Adipose tissue (tissue), 3 donors: ENCODE measurements around the gene SHISA4. TPM values are rescaled to one million over a fixed set of nuclear protein-coding genes. Genes with fewer than 3 reads are reported as not detected.
"Not testable (repeated sequence)": the region's sequence is repeated elsewhere in the genome, so short reads cannot be mapped to it uniquely, and the experiment has no call there.

Experiments
- H3K27ac ChIP-seq: one replicate; pipeline ENCODE4 v1.5.1; 2013; ENCODE audit warnings: low read depth, low read length
- WGBS, 3 donors: extraction: QIAGEN DNeasy Blood & Tissue Kit; methylation state at CpG; one replicate each; pipeline ENCODE4 v1.1.7; 2013; 5-methylcytosine and 5-hydroxymethylcytosine counted together
- polyA plus RNA-seq, 3 donors: library from polyadenylated mRNA; stranded (reverse); fragments of 200-250 nt; gene quantifications; one replicate each; pipeline ENCODE4 v1.2.3, GENCODE V29; 2013
- donor health status: healthy with polysubstance abuse.
- donor health status: Bipolar disorder and iron deficiency.
- donor health status: healthy.

The SHISA4 gene, protein sequence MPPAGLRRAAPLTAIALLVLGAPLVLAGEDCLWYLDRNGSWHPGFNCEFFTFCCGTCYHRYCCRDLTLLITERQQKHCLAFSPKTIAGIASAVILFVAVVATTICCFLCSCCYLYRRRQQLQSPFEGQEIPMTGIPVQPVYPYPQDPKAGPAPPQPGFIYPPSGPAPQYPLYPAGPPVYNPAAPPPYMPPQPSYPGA
- polyA plus RNA-seq, result 10 to 100 TPM in 2 of 3 donors, 1 to 10 TPM in 1; 7.3 to 20.9 (median 11.0) TPM

DNA sequence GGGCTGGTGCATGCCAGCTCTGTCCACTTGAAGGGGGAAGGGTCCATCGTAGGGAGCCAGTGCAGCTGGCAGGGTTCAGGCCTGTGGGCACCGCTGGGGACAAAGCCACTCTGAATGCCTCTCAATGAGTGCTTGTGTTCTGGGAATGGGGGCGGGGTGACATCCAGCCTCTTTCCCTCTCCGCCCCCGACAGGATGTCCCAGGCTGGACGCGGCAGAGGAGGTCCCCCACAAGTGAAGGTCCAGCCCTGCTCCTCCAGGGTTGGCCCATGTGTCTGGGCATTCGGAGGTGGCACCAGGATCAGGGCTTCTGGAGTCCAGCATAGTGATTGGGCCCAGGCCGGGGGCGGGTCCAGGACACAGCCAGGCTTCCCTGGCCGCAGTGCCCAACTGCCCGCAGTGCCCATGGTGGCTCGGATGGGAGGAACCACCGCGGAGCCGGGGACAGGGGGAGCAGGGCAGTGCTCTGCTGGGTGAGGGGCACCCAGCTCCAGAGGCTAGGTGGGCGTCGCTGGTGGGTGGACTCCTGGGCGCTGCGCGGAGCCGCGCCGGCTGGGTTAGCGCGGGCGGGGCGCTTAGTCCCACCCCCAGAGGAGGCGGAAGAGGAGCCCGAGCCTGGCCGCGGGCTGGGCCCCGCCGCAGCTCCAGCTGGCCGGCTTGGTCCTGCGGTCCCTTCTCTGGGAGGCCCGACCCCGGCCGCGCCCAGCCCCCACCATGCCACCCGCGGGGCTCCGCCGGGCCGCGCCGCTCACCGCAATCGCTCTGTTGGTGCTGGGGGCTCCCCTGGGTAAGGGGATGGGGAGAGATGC, at the start of gene SHISA4:
Gene SHISA4, plus strand, starts transcription at position 617 of the 808 bp plus-strand sequence. Its CDS starts 97 bp downstream, at position 714.
- no peak within 1 kb of the TSS for H3K27ac ChIP-seq
- 1 to 8% (median 4%) methylated on average over 33 to 49 of the region's 49 CpGs for WGBS, 3 donors

DNA sequence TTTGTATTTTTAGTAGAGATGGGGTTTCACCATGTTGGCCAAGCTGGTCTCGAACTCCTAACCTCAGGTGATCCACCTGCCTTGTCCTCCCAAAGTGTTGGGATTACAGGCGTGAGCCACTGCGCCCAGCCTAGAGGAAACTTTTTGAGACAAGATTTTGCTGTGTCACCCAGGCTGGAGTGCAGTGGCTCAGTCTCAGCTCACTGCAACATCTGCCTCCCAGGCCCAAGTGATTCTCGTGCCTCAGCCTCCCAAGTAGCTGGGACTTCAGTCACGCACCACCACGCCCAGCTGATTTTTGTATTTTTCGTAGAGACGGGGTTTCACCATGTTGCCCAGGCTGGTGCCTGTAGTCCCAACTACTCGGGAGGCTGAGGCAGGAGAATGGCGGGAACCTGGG, 49.6 kb upstream of the SHISA4 start:
- H3K27ac ChIP-seq, result not testable (repeated sequence)
- WGBS, 3 donors, result 95 to 99% (median 97%) methylated on average over 10 of the region's 10 CpGs

DNA sequence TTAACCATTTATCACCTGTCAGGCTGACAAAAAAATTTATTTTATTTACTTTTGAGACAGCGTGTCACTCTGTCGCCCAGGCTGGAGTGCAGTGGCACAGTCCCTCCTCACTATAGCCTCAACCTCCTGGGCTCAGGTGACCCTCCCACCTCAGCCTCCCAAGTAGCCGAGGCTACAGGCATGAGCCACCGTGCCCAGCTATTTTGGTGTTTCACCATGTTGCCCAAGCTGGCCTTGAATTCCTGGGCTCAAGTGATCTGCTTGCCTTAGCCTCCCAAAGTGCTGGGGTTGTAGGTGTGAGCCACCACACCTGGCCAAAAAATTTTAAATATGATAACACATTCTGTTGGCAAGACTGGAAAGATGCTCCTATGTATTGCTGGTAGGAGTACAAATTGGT, 48.6 kb upstream of the SHISA4 start:
- WGBS, 3 donors, result 95 to 98% (median 97%) methylated on average over 4 of the region's 4 CpGs
- H3K27ac ChIP-seq, result no peak overlapping the region

DNA sequence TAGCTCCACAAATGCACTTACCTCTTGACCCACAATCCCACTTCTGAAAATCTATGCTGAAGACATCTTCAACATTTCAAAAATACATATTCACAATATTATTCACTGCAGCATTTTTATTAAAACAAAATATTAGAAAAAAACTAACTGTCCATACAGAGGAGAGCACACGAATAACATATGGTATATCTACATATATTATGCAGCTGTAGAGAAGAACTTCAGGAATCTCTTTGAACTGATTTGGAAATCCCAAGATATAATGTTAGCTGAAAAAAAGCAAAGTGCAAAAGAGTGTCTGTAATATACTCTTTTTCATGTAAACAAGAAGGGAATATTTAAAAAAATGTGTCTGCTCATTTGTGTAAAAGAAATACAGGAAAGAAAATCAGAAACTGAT, 48.2 kb upstream of the SHISA4 start:
- 92 to 97% (median 96%) methylated on average over 1 of the region's 1 CpG for WGBS, 3 donors
- no peak overlapping the region for H3K27ac ChIP-seq

DNA sequence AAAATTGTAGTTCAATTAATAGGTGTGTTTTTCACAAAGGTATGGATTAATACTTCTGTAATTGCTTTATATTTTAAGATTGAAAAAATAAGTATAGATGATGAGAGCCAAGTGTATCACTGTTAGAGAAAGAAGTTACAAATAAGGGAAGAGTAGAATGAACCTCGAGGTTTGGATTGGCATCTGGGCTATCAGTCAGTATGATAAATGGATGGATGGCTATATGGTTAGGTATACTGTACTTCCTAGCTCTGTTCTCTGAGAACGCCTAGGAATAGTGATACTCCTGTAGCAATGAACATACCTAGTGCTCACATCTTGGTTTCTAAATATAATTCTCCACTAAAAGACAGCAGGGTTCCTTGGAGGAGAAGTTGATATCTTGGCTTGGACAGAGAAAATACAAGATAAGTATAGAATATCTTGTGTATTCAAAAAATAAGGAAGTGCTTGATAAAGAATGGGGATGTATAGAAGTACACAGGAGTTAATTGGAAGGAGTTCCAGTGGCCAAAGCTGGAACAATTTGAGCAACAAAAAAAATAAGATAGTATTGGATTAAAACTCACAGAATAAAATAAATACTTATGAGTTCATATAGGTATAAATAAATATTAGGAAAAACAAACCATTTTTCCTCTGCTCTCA, 47.3 kb upstream of the SHISA4 start:
- WGBS, 3 donors, result 77 to 86% (median 79%) methylated on average over 2 of the region's 2 CpGs
- no peak overlapping the region for H3K27ac ChIP-seq

DNA sequence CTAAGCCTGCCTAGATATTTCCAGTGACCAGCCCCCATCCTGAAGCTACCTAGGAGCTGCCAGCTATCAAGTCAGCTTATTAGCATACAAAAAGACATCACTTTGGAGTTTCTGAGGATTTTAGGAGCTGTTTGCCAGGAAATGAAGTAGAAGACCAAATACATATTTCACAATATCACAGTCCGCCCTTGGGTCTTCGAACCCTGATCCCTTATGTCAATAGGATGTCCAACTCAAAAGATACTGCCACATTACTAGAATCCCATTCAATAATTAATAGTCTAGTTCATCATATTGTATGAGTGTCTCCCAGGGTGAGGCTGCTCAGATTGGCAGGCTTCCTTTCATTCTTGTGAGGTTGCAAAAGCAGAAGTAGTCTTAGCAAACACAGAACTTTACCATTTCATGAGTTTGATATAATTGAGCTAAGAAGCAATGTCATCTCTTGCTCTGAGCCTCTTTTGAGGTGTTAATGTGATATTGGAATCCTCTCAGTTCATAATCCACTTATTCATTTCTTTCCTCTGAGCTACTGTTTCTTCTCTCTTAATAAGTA, 46.1 kb upstream of the SHISA4 start:
- no peak overlapping the region for H3K27ac ChIP-seq
- 79 to 91% (median 84%) methylated on average over 2 of the region's 2 CpGs for WGBS, 3 donors

DNA sequence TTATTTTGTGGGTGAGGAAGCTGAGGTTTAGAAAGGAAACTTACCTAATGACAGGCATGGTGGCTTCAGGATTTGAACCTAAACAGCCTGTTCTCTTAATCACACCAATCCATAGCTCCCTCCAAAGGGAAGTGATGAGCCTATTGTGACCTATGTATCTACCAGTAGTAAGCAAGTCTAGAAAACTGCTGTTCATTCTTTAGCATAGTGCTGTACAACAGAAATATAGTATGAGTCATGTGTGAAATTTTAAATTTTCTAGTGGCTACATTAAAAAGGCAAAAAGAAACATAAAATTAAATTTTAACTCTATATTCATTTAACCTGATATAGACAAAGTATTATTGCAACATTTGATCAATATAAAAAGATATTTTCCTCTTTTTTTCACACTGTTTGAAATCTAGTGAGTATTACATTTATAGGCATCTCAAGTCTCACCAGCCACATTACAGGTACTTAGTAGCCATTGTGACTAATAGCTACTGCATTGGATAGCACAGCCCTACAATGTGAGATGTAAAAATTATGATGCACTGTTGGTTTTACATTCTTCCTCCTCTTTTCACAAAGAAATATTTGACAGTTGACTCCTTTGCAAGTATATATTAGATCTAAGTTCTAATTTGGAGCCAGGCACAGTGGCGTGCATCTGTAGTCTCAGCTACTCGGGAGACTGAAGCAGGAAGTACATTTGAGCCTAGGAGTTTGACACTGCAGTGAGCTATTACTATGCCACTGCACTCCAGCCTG, 43.2 kb upstream of the SHISA4 start:
- WGBS, 3 donors, result 44 to 69% (median 66%) methylated on average over 2 of the region's 2 CpGs
- H3K27ac ChIP-seq, result no peak overlapping the region

DNA sequence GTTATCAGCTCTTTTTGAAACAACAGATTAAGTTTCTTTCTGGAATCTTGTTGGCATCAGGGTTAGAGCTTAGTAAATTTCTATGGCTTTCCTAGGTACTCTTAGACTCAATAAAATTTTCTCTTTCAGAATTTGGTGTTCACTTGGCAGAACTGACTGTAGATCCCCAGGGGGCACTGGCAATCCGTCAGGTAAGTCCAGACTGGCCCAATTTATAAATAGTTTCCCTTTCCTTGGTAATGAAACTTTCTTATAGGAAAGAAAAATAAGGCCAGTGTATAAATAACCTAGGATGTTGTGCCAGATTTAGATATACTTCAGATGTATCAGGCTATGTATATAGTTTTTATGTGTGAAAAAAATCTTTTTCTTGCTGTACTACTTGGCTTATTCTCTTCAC, 41.5 kb upstream of the SHISA4 start:
- 35 to 87% (median 56%) methylated on average over 1 of the region's 1 CpG for WGBS, 3 donors
- no peak overlapping the region for H3K27ac ChIP-seq

DNA sequence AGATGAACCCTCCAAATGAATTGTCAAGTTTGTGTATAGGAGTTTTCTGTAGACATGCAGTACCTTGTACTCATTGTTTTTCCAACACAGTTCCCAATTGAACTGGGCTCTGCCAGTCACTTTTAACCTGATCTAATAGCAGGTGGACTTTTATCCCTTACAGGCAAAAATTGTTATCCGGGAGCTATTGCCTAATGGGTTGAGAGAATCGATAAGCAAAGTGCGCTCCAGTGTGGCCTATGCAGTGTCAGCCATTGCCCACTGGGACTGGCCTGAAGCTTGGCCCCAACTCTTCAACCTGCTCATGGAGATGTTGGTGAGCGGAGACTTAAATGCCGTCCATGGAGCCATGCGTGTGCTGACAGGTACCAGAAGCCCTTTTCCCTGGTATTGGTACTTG, 40.5 kb upstream of the SHISA4 start:
- WGBS, 3 donors, result 97 to 99% (median 99%) methylated on average over 6 of the region's 6 CpGs

DNA sequence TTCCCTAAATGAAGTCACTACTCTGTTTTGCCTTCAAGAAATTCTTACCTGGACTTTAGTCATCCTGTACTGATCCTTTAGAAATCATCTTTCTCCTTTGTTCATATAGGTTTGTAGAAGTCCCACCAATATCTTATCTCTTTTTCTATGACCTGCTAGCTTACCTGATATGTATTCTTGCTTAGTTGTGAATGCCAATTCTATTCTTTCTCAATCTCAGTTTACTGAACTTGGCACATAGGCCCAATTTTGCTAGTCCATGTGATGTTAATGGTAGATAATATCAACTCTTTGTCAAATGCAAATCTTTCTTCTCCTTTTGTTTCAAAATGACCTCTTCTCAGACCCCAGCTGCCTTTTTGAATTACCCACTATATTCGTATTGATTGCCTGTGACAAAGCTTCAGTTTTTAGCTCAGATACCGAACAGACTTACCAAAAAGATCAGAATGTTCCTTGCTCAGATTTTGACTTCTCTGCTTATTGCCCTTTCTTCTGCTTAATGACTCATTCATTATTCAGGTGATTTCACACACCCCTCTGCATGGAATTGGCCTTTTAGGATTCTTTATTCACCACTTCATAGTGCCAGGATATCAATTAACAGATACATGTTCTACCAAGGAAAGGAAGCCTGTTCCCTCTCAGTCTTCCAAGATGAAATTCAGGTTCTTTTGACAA, 39.2 kb upstream of the SHISA4 start:
- no peak overlapping the region for H3K27ac ChIP-seq
- whole genome bisulfite sequencing, 3 donors, result 82 to 85% (median 82%) methylated on average over 2 of the region's 2 CpGs

More for the DNA sequence above, 40.5 kb upstream of the SHISA4 start:
- H3K27ac ChIP-seq, result no peak overlapping the region

DNA sequence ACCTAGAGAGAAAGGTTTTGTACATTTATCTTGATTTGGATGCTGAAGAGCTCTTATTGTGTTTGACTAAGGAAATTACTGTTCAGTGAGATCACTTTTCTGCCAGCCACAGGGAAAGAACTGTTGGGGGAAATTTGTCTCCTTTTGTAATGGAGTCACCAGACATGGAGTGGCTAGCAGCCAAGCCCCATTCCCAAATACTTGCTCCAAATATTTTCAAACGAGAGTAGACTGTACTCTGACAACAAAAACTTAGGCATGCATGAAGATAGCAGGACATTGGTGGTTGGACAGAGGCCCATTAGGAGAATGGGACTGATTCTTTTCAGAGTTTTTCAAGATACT, 38.7 kb upstream of the SHISA4 start:
- H3K27ac ChIP-seq, result no peak overlapping the region
- WGBS, 3 donors, result 25 to 45% (median 31%) methylated on average over 1 of the region's 1 CpG

DNA sequence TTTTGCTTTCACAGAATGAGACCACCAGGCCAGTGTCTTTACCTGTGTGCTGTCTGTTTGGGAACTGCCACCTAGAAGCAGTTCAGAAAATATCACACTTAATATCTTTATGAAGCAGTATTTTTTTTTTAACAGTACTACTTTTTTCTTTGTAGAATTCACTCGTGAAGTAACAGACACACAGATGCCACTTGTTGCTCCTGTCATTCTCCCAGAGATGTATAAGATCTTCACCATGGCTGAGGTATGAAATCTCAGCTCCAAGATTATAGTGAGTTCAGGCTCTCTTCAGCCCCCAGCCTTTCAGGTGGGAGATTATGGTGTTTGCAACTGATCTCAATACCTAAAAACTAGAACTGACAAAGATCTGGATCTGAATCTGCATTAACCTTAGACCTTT, 36.7 kb upstream of the SHISA4 start:
- WGBS, 3 donors, result 91 to 96% (median 94%) methylated on average over 1 of the region's 1 CpG

DNA sequence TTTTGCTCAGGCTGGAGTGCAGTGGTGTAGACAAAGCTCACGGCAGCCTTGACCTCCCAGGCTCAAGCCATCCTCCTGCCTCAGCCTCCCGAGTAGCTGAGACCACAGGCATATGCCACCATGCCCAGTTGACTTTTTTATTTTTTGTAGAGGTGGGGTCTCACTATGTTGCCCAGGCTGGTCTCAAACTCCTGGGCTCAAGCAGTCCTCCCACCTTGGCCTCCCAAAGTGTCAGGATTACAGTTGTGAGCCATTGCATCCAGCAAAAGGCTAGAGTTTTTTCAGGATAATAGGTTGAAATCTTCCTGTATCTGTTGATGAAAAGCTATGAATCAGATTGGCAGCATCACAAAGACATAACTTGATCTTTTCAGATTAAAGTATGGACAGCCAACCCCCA, 32.0 kb upstream of the SHISA4 start:
- WGBS, 3 donors, result 97 to 100% (median 98%) methylated on average over 2 of the region's 2 CpGs
- not testable (repeated sequence) for H3K27ac ChIP-seq

More for the DNA sequence above, 36.7 kb upstream of the SHISA4 start:
- no peak overlapping the region for H3K27ac ChIP-seq

DNA sequence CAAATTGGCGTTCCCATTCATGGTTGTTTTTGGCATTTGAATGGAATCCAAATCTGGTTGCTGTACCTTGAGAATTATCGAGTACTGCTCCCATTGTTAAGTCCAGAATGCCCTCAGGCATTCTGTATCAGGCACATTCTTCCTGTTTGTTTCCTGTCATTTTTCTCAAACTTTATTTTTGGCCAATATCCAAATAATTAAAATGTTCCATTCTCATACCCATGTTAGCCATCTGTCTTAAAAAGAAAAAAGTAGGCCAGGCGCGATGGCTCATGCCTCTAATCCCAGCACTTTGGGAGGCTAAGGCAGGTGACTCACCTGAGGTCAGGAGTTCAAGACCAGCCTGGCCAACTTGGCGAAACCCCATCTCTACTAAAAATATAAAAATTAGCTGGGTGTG, 29.3 kb upstream of the SHISA4 start:
- WGBS, 3 donors, result 80 to 91% (median 82%) methylated on average over 5 of the region's 5 CpGs
- H3K27ac ChIP-seq, result no peak overlapping the region

DNA sequence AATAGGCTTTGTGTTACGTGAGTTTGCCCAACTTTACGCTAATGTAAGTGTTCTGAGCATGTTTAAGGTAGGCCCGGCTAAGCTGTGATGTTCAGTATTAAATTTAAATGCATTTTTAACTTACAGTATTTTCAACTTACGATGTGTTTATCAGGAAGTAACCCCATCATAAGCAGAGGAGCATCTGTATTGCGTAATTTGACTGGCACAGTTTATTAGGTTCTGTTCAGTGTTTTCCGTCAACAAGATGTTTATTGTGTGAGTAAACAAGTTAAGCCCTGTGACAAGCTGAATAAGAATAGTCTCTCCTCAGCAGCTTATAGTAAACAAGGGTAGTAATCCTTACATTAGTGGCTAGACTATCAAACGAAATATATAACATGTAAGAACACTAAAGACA, 27.2 kb upstream of the SHISA4 start:
- H3K27ac ChIP-seq, result no peak overlapping the region
- 85 to 91% (median 89%) methylated on average over 7 of the region's 7 CpGs for WGBS, 3 donors

DNA sequence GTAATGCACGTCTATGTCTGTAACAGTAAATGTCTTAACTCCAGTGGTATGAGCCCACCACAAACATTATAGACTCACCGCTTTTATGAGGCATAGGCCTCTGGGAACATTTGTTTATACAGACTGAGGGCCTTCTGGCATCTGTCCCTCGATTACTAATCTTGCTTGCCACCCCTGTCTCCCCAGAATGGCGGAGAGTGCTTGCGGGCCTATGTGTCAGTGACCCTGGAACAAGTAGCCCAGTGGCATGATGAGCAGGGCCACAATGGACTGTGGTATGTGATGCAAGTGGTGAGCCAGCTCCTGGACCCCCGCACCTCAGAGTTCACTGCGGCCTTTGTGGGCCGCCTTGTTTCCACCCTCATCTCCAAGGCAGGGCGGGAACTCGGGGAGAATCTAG, 18.3 kb upstream of the SHISA4 start:
- 90 to 96% (median 93%) methylated on average over 10 of the region's 10 CpGs for WGBS, 3 donors
- no peak overlapping the region for H3K27ac ChIP-seq

DNA sequence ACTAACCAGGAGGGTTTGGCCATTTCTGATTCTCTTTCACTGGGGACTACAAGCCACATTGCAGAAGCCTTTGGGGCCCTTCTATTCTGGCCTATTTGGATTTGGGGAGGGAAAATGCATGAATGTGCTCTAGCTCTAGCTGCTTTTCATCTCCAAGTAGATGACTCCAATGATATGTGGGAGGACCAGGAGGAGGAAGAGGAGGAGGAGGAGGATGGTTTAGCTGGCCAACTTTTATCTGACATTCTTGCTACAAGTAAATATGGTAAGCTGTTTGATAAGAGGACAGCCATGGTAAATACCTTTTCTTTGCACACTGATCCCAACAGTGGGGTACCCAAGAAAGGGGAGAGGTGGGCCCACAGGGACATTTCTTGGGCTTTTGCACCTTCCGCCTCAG, 14.0 kb upstream of the SHISA4 start:
- WGBS, 3 donors, result 94 to 100% (median 100%) methylated on average over 1 of the region's 1 CpG
- no peak overlapping the region for H3K27ac ChIP-seq
